ENCODE data around the gene ATAT1. TPM values are rescaled to one million over a fixed set of nuclear protein-coding genes. Genes with fewer than 3 reads are reported as not detected.
A peak's percentile ranks its signal among the peaks of the same experiment; 100 is the strongest.

ATAT1 gene
- total and polyA plus RNA-seq, 2 of the 13 experiments (the other 11 are each of a cell fraction or from before 2014, with no cell fraction given) = 9.2 to 23.6 TPM

DNA sequence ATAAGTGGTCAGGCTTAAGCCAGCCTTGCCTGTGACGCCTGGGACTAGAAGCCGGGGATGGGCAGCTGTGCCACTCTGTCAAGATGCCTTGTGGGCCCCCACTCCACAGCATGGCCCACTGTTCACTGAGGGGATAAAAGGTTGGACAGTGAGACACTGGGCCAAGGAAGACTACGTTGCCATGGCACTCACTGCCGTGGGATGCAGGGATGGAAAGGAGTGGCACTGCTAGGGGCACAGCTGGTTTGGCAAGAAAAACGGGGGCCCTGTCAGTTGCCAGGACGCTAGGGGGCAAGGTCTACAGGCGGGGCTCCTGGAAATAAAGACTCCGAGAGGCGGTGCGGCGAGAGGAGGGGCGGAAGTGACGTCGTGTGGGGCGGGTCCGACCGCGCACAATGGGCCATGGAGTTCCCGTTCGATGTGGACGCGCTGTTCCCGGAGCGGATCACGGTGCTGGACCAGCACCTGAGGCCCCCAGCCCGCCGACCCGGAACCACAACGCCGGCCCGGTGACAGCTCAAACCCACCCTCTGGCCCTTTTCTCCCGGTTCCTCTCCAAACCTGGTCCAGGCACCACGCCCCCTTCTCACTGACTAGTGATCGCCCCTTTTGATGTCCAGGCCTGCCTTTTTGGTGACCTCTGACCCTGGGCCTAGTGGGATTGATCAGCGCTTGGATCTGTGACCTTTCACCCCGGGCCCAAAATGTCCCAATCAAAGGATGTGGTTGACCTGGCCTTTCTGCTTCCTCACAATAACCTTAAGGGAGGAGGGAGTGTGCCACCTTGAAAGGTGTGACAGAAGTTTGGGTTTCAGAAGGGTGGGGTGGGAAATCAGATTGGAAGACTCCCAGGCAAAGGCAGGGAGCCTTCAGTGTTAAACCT, at the start of gene ATAT1 (continued):
- TF ChIP-seq THRA (CRISPR knock-in tag; IDR thresholded peaks at IDR 0.05; ENCODE audit: borderline replicate concordance) = 0 out of 2 replicates have a peak, but pooled peaks have one; percentile 24
- TF ChIP-seq ZNF850 (CRISPR knock-in tag; conservative IDR thresholded peaks at IDR 0.05) = 0 out of 2 replicates have a peak, but pooled peaks have one; percentile 65
- no peak for TF ChIP-seq ATM (IDR thresholded peaks at IDR 0.05; ENCODE audit: borderline replicate concordance)
- TF ChIP-seq, protein P1, sequence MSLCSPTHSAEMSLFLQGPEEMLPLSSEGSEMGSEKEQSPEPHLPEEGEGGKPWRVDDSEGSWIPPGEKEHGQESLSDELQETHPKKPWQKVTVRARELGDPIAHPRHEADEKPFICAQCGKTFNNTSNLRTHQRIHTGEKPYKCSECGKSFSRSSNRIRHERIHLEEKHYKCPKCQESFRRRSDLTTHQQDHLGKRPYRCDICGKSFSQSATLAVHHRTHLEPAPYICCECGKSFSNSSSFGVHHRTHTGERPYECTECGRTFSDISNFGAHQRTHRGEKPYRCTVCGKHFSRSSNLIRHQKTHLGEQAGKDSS (CRISPR knock-in tag; IDR thresholded peaks at IDR 0.05; ENCODE audit: borderline replicate concordance, low read depth) = peak; percentile 92; the same call in 1 of the 2 replicates
- TF ChIP-seq ISX (CRISPR knock-in tag; conservative IDR thresholded peaks at IDR 0.05) = 0 out of 2 replicates have a peak, but pooled peaks have one; percentile 75
- peak; percentile 33; the same call in 1 of the 2 replicates for TF ChIP-seq ZBTB7A (CRISPR knock-in tag; IDR thresholded peaks at IDR 0.05)
- peak; percentile 59; the same call in 1 of the 2 replicates for TF ChIP-seq KLF6 (CRISPR knock-in tag; IDR thresholded peaks at IDR 0.05)
- TF ChIP-seq POLR2AphosphoS2 (IDR thresholded peaks at IDR 0.05; ENCODE audit: low read depth, low read length) = no peak
- 0 out of 2 replicates have a peak, but pooled peaks have one; percentile 76 for TF ChIP-seq ZNF333 (CRISPR knock-in tag; IDR thresholded peaks at IDR 0.05; ENCODE audit: borderline replicate concordance)
- no peak for TF ChIP-seq GPN1 (CRISPR knock-in tag; IDR thresholded peaks at IDR 0.05; ENCODE audit: borderline replicate concordance)
- no peak for TF ChIP-seq FOSL1 (CRISPR knock-in tag; IDR thresholded peaks at IDR 0.05; ENCODE audit: borderline replicate concordance)
- peak; percentile 81 for TF ChIP-seq MYC (CRISPR knock-in tag; IDR thresholded peaks at IDR 0.05; ENCODE audit: borderline replicate concordance)
- peak; percentile 42; the same call in 1 of the 2 replicates for TF ChIP-seq ONECUT2 (CRISPR knock-in tag; IDR thresholded peaks at IDR 0.05)
- TF ChIP-seq ZNF776 (CRISPR knock-in tag; IDR thresholded peaks at IDR 0.05) = peak; percentile 81
- TF ChIP-seq HNF4G (IDR thresholded peaks at IDR 0.05; ENCODE audit: borderline replicate concordance, low read depth, low read length) = peak; percentile 82
- TF ChIP-seq HNF4G (CRISPR knock-in tag; IDR thresholded peaks at IDR 0.05; ENCODE audit: borderline replicate concordance, low read depth) = peak; percentile 79
- peak; percentile 95 for TF ChIP-seq SSRP1 (CRISPR knock-in tag; IDR thresholded peaks at IDR 0.05)
- no peak for TF ChIP-seq ZSCAN30 (CRISPR knock-in tag; IDR thresholded peaks at IDR 0.05)
- TF ChIP-seq KDM4B (CRISPR knock-in tag; IDR thresholded peaks at IDR 0.05) = no peak
- peak; percentile 77 for TF ChIP-seq ZNF704 (CRISPR knock-in tag; IDR thresholded peaks at IDR 0.05; ENCODE audit: borderline replicate concordance)
- TF ChIP-seq ZNF569 (CRISPR knock-in tag; IDR thresholded peaks at IDR 0.05; ENCODE audit: borderline replicate concordance) = no peak
- peak; percentile 83 for TF ChIP-seq ZBTB7B (CRISPR knock-in tag; IDR thresholded peaks at IDR 0.05)
- TF ChIP-seq HNRNPK (IDR thresholded peaks at IDR 0.05; ENCODE audit: low read depth, low read length, poor library complexity, severe bottlenecking) = peak; percentile 27
- TF ChIP-seq KDM5B (CRISPR knock-in tag; IDR thresholded peaks at IDR 0.05; ENCODE audit: borderline replicate concordance) = peak; percentile 86; the same call in 1 of the 2 replicates
- peak; percentile 92 for TF ChIP-seq CREB1 (IDR thresholded peaks at IDR 0.05)
- peak; percentile 97 for TF ChIP-seq CREB1 (CRISPR knock-in tag; IDR thresholded peaks at IDR 0.05)
- TF ChIP-seq ZNF878 (CRISPR knock-in tag; IDR thresholded peaks at IDR 0.05) = 0 out of 2 replicates have a peak, but pooled peaks have one; percentile 35
